Esophagus (tissue), 2 donors: ENCODE measurements around the gene BLACAT1. TPM values are rescaled to one million over a fixed set of nuclear protein-coding genes. Genes with fewer than 3 reads are reported as not detected.
A peak's percentile ranks its signal among the peaks of the same experiment; 100 is the strongest.

Experiments
- H3K27ac ChIP-seq, 2 donors: one replicate each; pipeline ENCODE4 v1.5.1; 2013; ENCODE audit warnings: low read depth in 2 of 2, mild to moderate bottlenecking in 2 of 2, inconsistent platforms in 1 of 2, low read length in 1 of 2, moderate library complexity in 1 of 2
- H3K27me3 ChIP-seq, 2 donors: one replicate each; pipeline ENCODE4 v1.6.1; 2013; ENCODE audit warnings: low read length in 2 of 2, control low read depth in 1 of 2, mild to moderate bottlenecking in 1 of 2; ENCODE audit not compliant: insufficient read depth in 2 of 2, control insufficient read depth in 1 of 2
- H3K36me3 ChIP-seq, 2 donors: one replicate each; pipeline ENCODE4 v1.6.1; 2013; ENCODE audit warnings: low read length in 1 of 2; ENCODE audit not compliant: control insufficient read depth in 2 of 2, insufficient read depth in 2 of 2
- H3K4me1 ChIP-seq, 2 donors: one replicate each; pipeline ENCODE4 v1.6.1; 2013; ENCODE audit warnings: low read length in 1 of 2; ENCODE audit not compliant: control insufficient read depth in 2 of 2, insufficient read depth in 2 of 2
- H3K4me3 ChIP-seq, 2 donors: one replicate each; pipeline ENCODE4 v1.5.1; 2013; ENCODE audit warnings: low read length in 2 of 2, mild to moderate bottlenecking in 2 of 2, low read depth in 1 of 2, moderate library complexity in 1 of 2
- H3K9me3 ChIP-seq, 2 donors: one replicate each; pipeline ENCODE4 v1.6.1; 2013; ENCODE audit warnings: mild to moderate bottlenecking in 2 of 2, low read depth in 1 of 2, low read length in 1 of 2, moderate library complexity in 1 of 2; ENCODE audit not compliant: control insufficient read depth in 2 of 2, insufficient read depth in 1 of 2
- WGBS, 2 donors: extraction: QIAGEN DNeasy Blood & Tissue Kit; methylation state at CpG; one replicate each; pipeline ENCODE4 v1.1.7; 2013; 5-methylcytosine and 5-hydroxymethylcytosine counted together
- polyA plus RNA-seq, 2 donors: library from polyadenylated mRNA; stranded (reverse); fragments of 200-250 nt; gene quantifications; one replicate each; pipeline ENCODE4 v1.2.3, GENCODE V29; 2013
- donor health status: healthy with polysubstance abuse.
- donor health status: Bipolar disorder and iron deficiency.

The BLACAT1 gene
- under 1 TPM; 0.51 to 0.60 TPM for polyA plus RNA-seq

GRCh38 chr1:205455581-205456382, at the start of gene BLACAT1:
Gene BLACAT1, minus strand, starts transcription at chr1:205456045.
- WGBS, 2 donors, result 5 to 7% methylated on average over 53 of the region's 53 CpGs
- H3K27me3 ChIP-seq, result peaks cover 6 to 24% of the 10 kb centered on the region in 2 donors
- peaks cover 0 to 2% of the 10 kb centered on the region in 2 donors for H3K9me3 ChIP-seq
- peak within 1 kb of the TSS in 1 of 2 donors; percentile 36 for H3K4me3 ChIP-seq
- H3K27ac ChIP-seq, result no peak within 1 kb of the TSS
- H3K4me1 ChIP-seq, result peaks cover 2 to 8% of the 10 kb centered on the region in 2 donors
- H3K36me3 ChIP-seq, result no peaks in the 10 kb centered on the region

GRCh38 chr1:205505076-205505729, 49.4 kb upstream of the BLACAT1 start:
- Histone ChIP-seq H3K27ac (peak overlapping the region in 1 of 2 donors; percentile 19), H3K27me3 (no peaks in the 10 kb centered on the region), H3K4me3 (peak overlapping the region; percentile 64 to 76), H3K9me3 (no peaks in the 10 kb centered on the region), H3K4me1 (peaks cover 11 to 15% of the 10 kb centered on the region in 2 donors), H3K36me3 (no peaks in the 10 kb centered on the region)
- WGBS, 2 donors, result 8 to 10% methylated on average over 17 to 18 of the region's 18 CpGs

GRCh38 chr1:205504311-205505075, 48.6 kb upstream of the BLACAT1 start, which contains the start of gene CDK18:
Gene CDK18, plus strand, starts transcription at chr1:205504669. Its CDS starts 18,499 bp downstream, at chr1:205523168.
- WGBS, 2 donors, result 3% methylated on average over 33 to 41 of the region's 42 CpGs
- Histone ChIP-seq H3K27ac (peak within 1 kb of the TSS; percentile 8 to 19), H3K36me3 (no peaks in the 10 kb centered on the region), H3K9me3 (no peaks in the 10 kb centered on the region), H3K4me3 (peak within 1 kb of the TSS; percentile 64 to 76), H3K27me3 (no peaks in the 10 kb centered on the region), H3K4me1 (peaks cover 10 to 13% of the 10 kb centered on the region in 2 donors)

- no peaks in the 10 kb centered on the region for H3K27me3 ChIP-seq
- WGBS, 2 donors, result 68 to 73% methylated on average over 3 of the region's 3 CpGs
- H3K9me3 ChIP-seq, result no peaks in the 10 kb centered on the region
- no peaks in the 10 kb centered on the region for H3K36me3 ChIP-seq
- H3K27ac ChIP-seq, result no peak overlapping the region
- H3K4me3 ChIP-seq, result no peak overlapping the region
- peaks cover 10 to 13% of the 10 kb centered on the region in 2 donors for H3K4me1 ChIP-seq
Measured at GRCh38 chr1:205502992-205503391, 47.1 kb upstream of the BLACAT1 start.

- H3K9me3 ChIP-seq, result no peaks in the 10 kb centered on the region
- H3K27ac ChIP-seq, result no peak overlapping the region
- no peaks in the 10 kb centered on the region for H3K27me3 ChIP-seq
- no peaks in the 10 kb centered on the region for H3K36me3 ChIP-seq
- no peak overlapping the region for H3K4me3 ChIP-seq
- WGBS, 2 donors, result 84 to 86% methylated on average over 3 of the region's 3 CpGs
- H3K4me1 ChIP-seq, result peaks cover 10 to 13% of the 10 kb centered on the region in 2 donors
Measured at GRCh38 chr1:205502111-205502810, 46.4 kb upstream of the BLACAT1 start.

GRCh38 chr1:205500240-205501233, 44.7 kb upstream of the BLACAT1 start:
- no peak overlapping the region for H3K4me3 ChIP-seq
- peaks cover 6 to 9% of the 10 kb centered on the region in 2 donors for H3K4me1 ChIP-seq
- no peaks in the 10 kb centered on the region for H3K9me3 ChIP-seq
- no peaks in the 10 kb centered on the region for H3K36me3 ChIP-seq
- WGBS, 2 donors, result 64 to 65% methylated on average over 9 of the region's 9 CpGs
- H3K27me3 ChIP-seq, result no peaks in the 10 kb centered on the region
- H3K27ac ChIP-seq, result no peak overlapping the region

- no peaks in the 10 kb centered on the region for H3K9me3 ChIP-seq
Measured at GRCh38 chr1:205499789-205500188, 43.9 kb upstream of the BLACAT1 start.

GRCh38 chr1:205497351-205497750, 41.5 kb upstream of the BLACAT1 start:
- no peaks in the 10 kb centered on the region for H3K27me3 ChIP-seq
- no peak overlapping the region for H3K27ac ChIP-seq
- no peak overlapping the region for H3K4me3 ChIP-seq
- WGBS, 2 donors, result 74 to 87% methylated on average over 7 of the region's 7 CpGs
- H3K4me1 ChIP-seq, result peaks cover 5 to 7% of the 10 kb centered on the region in 2 donors
- no peaks in the 10 kb centered on the region for H3K9me3 ChIP-seq
- H3K36me3 ChIP-seq, result no peaks in the 10 kb centered on the region

More at GRCh38 chr1:205499789-205500188, 43.9 kb upstream of the BLACAT1 start:
- H3K4me1 ChIP-seq, result peaks cover 0 to 4% of the 10 kb centered on the region in 2 donors
- H3K4me3 ChIP-seq, result no peak overlapping the region
- WGBS, 2 donors, result 78 to 82% methylated on average over 3 of the region's 3 CpGs
- no peaks in the 10 kb centered on the region for H3K27me3 ChIP-seq
- no peak overlapping the region for H3K27ac ChIP-seq
- no peaks in the 10 kb centered on the region for H3K36me3 ChIP-seq
